HCT116 (cell line): ENCODE measurements around the gene CD96. TPM values are rescaled to one million over a fixed set of nuclear protein-coding genes. Genes with fewer than 3 reads are reported as not detected.

Experiments used
- ATAC-seq: fragments of 200-7000 bp; cut with Tn5 transposase; 2 replicates; pipeline ENCODE4 v1.9.1; 2020; ENCODE audit warnings: mild to moderate bottlenecking, moderate library complexity
- BruUV-seq: library from RNA; stranded (reverse); fragments of 400-500 nt; replicated peaks from 2 replicates; lab custom pipeline; 2021; lab: Mats Ljungman, UMichigan
- CTCF ChIA-PET: fragments of 300-600 bp; sonication (Branson Sonifier 250); formaldehyde crosslinking; loops from one replicate; lab custom pipeline; 2021; ENCODE audit warnings: antibody characterized with exemption; lab: Charles Lee
- POLR2A ChIA-PET: fragments of 300-600, 350-600 bp; sonication (Branson Sonifier 250); formaldehyde crosslinking; loops from one replicate; lab custom pipeline; 2021; ENCODE audit warnings: antibody characterized with exemption; lab: Charles Lee
- RAD21 ChIA-PET, 2 experiments: fragments of 300-600 bp; sonication (Branson Sonifier 250); formaldehyde crosslinking; loops; one replicate each; lab custom pipeline; 2023; ENCODE audit warnings: low total read pairs in 2 of 2; ENCODE audit not compliant: uncharacterized antibody in 2 of 2, unreplicated experiment in 2 of 2, low non-redundant PET in 1 of 2; lab: Charles Lee
- DNase-seq: peaks from one replicate; pipeline ENCODE4 v3.0.0-alpha.2; 2010; ENCODE audit warnings: low read depth, low spot score
- H2AFZ ChIP-seq: fragments of 200-600 bp; shearing (Covaris generic), sonication (generic); 2 replicates; pipeline ENCODE4 v1.6.1; 2017; ENCODE audit warnings: low read depth, mixed run types, mixed read lengths, antibody characterized with exemption, low read length; ENCODE audit not compliant: poor library complexity, severe bottlenecking
- H3K27ac ChIP-seq: 2 replicates; pipeline ENCODE4 v1.5.1; 2012; ENCODE audit warnings: low read depth, low read length
- H3K27me3 ChIP-seq: fragments of 200-600 bp; sonication (generic); 2 replicates; pipeline ENCODE4 v1.6.1; 2016; ENCODE audit warnings: mixed run types, low read length, mixed read lengths; ENCODE audit not compliant: insufficient read depth
- H3K36me3 ChIP-seq, 2 experiments: fragments of 200-500 bp in 1 of 2; fragments of 200-600 bp in 1 of 2; sonication (Bioruptor generic) in 1 of 2; sonication (generic) in 1 of 2; 2 replicates each; pipeline versions ENCODE4 v1.5.1 to v1.6.1; 2014 to 2016; ENCODE audit warnings: low read length in 2 of 2, inconsistent platforms in 1 of 2, mixed read lengths in 1 of 2, mixed run types in 1 of 2; ENCODE audit not compliant: insufficient read depth in 2 of 2, control insufficient read depth in 1 of 2
- H3K4me1 ChIP-seq, 2 experiments: fragments of 200-600 bp in 1 of 2; sonication (generic) in 1 of 2; 2 replicates each; pipeline versions ENCODE4 v1.5.1 to v1.6.1; 2012 to 2017; ENCODE audit warnings: low read length in 2 of 2, inconsistent platforms in 1 of 2, mild to moderate bottlenecking in 1 of 2, mixed read lengths in 1 of 2, mixed run types in 1 of 2, moderate library complexity in 1 of 2; ENCODE audit not compliant: insufficient read depth in 2 of 2, control insufficient read depth in 1 of 2
- H3K4me2 ChIP-seq: fragments of 200-600 bp; sonication (generic); 2 replicates; pipeline ENCODE4 v1.6.1; 2017; ENCODE audit warnings: mixed run types, low read length, mixed read lengths
- H3K4me3 ChIP-seq, 2 experiments: fragments of 200-600 bp in 1 of 2; sonication (generic) in 1 of 2; replicated peaks in 1 of 2; 2 replicates each; pipeline ENCODE4 v1.5.1; 2011 to 2016; ENCODE audit warnings: low read length in 2 of 2, control low read depth in 1 of 2, low read depth in 1 of 2, mild to moderate bottlenecking in 1 of 2, mixed read lengths in 1 of 2, mixed run types in 1 of 2
- H3K79me2 ChIP-seq: fragments of 200-600 bp; sonication (generic); 2 replicates; pipeline ENCODE4 v1.6.1; 2017; ENCODE audit warnings: mild to moderate bottlenecking, mixed run types, low read length, moderate library complexity, mixed read lengths; ENCODE audit not compliant: insufficient read depth
- H3K9ac ChIP-seq: fragments of 200-600 bp; sonication (generic); 2 replicates; pipeline ENCODE4 v1.6.1; 2016; ENCODE audit warnings: low read length, mixed read lengths
- H3K9me2 ChIP-seq: fragments of 200-600 bp; sonication (generic), shearing (Covaris generic); 2 replicates; pipeline ENCODE4 v1.6.1; 2017; ENCODE audit warnings: mixed run types, mild to moderate bottlenecking, moderate library complexity; ENCODE audit not compliant: insufficient read depth
- H3K9me3 ChIP-seq, 2 experiments: fragments of 200-500 bp in 1 of 2; fragments of 200-600 bp in 1 of 2; sonication (Bioruptor generic) in 1 of 2; sonication (generic) in 1 of 2; 2 replicates each; pipeline ENCODE4 v1.6.1; 2014 to 2017; ENCODE audit warnings: low read length in 2 of 2, mixed read lengths in 2 of 2, inconsistent platforms in 1 of 2, low read depth in 1 of 2, mild to moderate bottlenecking in 1 of 2, mixed run types in 1 of 2, moderate library complexity in 1 of 2; ENCODE audit not compliant: control insufficient read depth in 1 of 2, insufficient read depth in 1 of 2
- H4K20me1 ChIP-seq: fragments of 200-600 bp; sonication (generic), shearing (Covaris generic); 2 replicates; pipeline ENCODE4 v1.6.1; 2017; ENCODE audit warnings: mixed run types, mild to moderate bottlenecking, moderate library complexity; ENCODE audit not compliant: insufficient read depth
- ATF3 ChIP-seq: IDR thresholded peaks from 2 replicates; pipeline ENCODE4 v1.6.1; 2012
- CBX3 ChIP-seq: IDR thresholded peaks from 2 replicates; pipeline ENCODE4 v1.6.1; 2012; ENCODE audit warnings: low read depth
- EGR1 ChIP-seq: IDR thresholded peaks from 2 replicates; pipeline ENCODE4 v1.6.1; 2012; ENCODE audit warnings: low read depth
- ELF1 ChIP-seq: IDR thresholded peaks from 2 replicates; pipeline ENCODE4 v1.6.1; 2012; ENCODE audit warnings: low read depth, borderline replicate concordance
- EZH2 ChIP-seq: fragments of 200-600 bp; sonication (generic); IDR thresholded peaks from 2 replicates; pipeline ENCODE4 v1.6.1; 2017; ENCODE audit warnings: antibody characterized with exemption, mixed run types
- JUND ChIP-seq: IDR thresholded peaks from 2 replicates; pipeline ENCODE4 v1.6.1; 2012
- TCF7L2 ChIP-seq: IDR thresholded peaks from 2 replicates; pipeline ENCODE4 v1.7.0; 2011; ENCODE audit warnings: borderline replicate concordance, inconsistent platforms; ENCODE audit not compliant: insufficient read depth, insufficient read length; ENCODE audit errors: extremely low read depth
- YY1 ChIP-seq: IDR thresholded peaks from 2 replicates; pipeline ENCODE4 v1.6.1; 2011; ENCODE audit warnings: low read length, low read depth, moderate library complexity, mild to moderate bottlenecking; ENCODE audit not compliant: insufficient replicate concordance; ENCODE audit errors: extremely low read depth
- ZBTB33 ChIP-seq: IDR thresholded peaks from 2 replicates; pipeline ENCODE4 v1.6.1; 2011; ENCODE audit warnings: mild to moderate bottlenecking, low read length, moderate library complexity; ENCODE audit not compliant: insufficient replicate concordance; ENCODE audit errors: extremely low read depth
- ZFX ChIP-seq: fragments of 450-650 bp; IDR thresholded peaks from 2 replicates; pipeline ENCODE4 v1.6.1; 2017
- intact Hi-C: fragments of 100-400 bp; cut with micrococcal nuclease; formaldehyde crosslinking; loops from 2 replicates; pipeline ENCODE4 v1.10.0; 2022
- total RNA-seq: library from RNA; stranded (reverse); gene quantifications from one replicate; pipeline ENCODE4 v1.2.1, GENCODE V29; 2021; ENCODE audit not compliant: unreplicated experiment

CD96 gene
- total RNA-seq, 1 experiment from 2014 or later, result 0.42 TPM

GRCh38 chr3:111598552-111598951 lies 56.6 kb downstream of the CD96 start:
- H3K9me3 ChIP-seq, result no peaks in the 10 kb centered on the region
- H3K36me3 ChIP-seq, result no peaks in the 10 kb centered on the region
- H4K20me1 ChIP-seq, result no peaks in the 10 kb centered on the region
- ChIA-PET CTCF (no interaction called here), RAD21 (no interaction called here), POLR2A (no interaction called here)
- H3K4me3 ChIP-seq, result no peak overlapping the region
- DNase-seq (no peak), ATAC-seq (no peak)
- H3K9me2 ChIP-seq, result no peaks in the 10 kb centered on the region
- no peak overlapping the region for H3K9ac ChIP-seq
- H3K27ac ChIP-seq, result no peak overlapping the region
- TF ChIP-seq ZFX, result no peak
- no peak for TF ChIP-seq TCF7L2
- TF ChIP-seq EZH2, result no peak
- no peak for TF ChIP-seq EGR1
- no peak for TF ChIP-seq JUND
- TF ChIP-seq ELF1, result no peak
- no peak for TF ChIP-seq YY1
- no peak for TF ChIP-seq ZBTB33
- TF ChIP-seq ATF3, result no peak
- TF ChIP-seq CBX3, result no peak
- intact Hi-C loops, result loop anchor here (10.0 kb wide), 1 partner anchor 276 kb away; no protein-coding TSS in a partner anchor
- no peak overlapping the region for H2AFZ ChIP-seq
- H3K27me3 ChIP-seq, result no peaks in the 10 kb centered on the region
- H3K79me2 ChIP-seq, result peaks cover 12% of the 10 kb centered on the region
- BruUV-seq, result no TSS peak
- H3K4me2 ChIP-seq, result no peak overlapping the region
- peaks cover 14 to 25% of the 10 kb centered on the region in 2 experiments for H3K4me1 ChIP-seq
